ENCODE results near the gene NBPF1. TPM values are rescaled to one million over a fixed set of nuclear protein-coding genes. Genes with fewer than 3 reads are reported as not detected.
"Not testable (repeated sequence)": the region's sequence is repeated elsewhere in the genome, so short reads cannot be mapped to it uniquely, and the experiment has no call there.

Gene NBPF1
- polyA plus RNA-seq, 1 donor: 59.5 TPM

DNA sequence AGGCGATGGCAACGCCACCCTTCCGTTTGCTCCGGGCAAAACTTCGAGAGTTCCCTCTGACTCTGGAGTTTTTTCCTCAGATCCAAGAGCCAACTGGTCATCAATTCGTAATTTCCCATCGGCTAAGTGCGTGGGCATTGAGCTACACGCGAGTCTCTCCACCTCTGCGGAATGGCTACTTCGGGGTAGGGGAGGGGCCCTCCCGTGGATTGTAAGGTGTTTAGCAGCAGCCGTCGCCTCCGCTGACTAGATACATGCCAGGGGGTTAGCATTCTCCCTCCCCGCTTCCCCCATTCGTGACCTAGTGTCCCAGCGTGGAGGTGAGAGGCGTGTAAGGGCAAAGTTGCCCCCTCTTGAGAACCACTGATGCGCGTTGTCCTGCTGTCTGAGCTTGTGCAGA is 77.5 kb downstream of the NBPF1 start:
- peaks cover 28% of the 10 kb centered on the region for H3K27me3 ChIP-seq (ENCODE audit: control insufficient read depth, insufficient read depth, low read length)
- not testable (repeated sequence) for H3K4me1 ChIP-seq (ENCODE audit: control insufficient read depth, insufficient read depth, low read length); H3K27ac ChIP-seq (ENCODE audit: low read length); DNase-seq; H3K4me3 ChIP-seq (ENCODE audit: low read length); H3K36me3 ChIP-seq (ENCODE audit: control insufficient read depth, insufficient read depth, low read length); H3K9me3 ChIP-seq (ENCODE audit: control insufficient read depth, low read depth, low read length)
- WGBS (ENCODE audit: insufficient coverage, low lambda C conversion rate): no CpG with 5 or more reads among the region's 22 CpGs

DNA sequence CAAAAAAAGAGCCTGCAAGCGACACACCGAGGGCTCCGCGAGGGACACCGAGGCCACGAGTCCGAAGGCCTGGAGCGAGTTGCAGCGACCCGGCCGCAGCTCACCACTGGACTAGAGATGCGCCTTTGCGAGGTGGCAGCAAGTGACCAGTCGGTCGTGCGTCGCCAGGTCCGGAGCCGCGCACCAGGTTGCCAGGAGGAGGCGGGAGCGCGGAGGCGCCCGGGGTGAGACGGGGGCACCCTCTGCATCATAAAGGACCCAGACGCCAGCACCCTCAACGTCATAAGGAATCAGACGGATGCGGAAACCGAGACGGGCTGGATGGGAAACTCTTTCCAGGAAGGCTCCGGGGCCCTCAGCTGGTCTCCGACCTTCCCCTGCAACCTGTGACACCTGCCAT is 77.9 kb downstream of the NBPF1 start:
- peak in 1 of 2 donors; percentile 25 for DNase-seq
- H3K9me3 ChIP-seq (ENCODE audit: control insufficient read depth, low read depth, low read length); H3K4me1 ChIP-seq (ENCODE audit: control insufficient read depth, insufficient read depth, low read length); H3K36me3 ChIP-seq (ENCODE audit: control insufficient read depth, insufficient read depth, low read length); H3K27ac ChIP-seq (ENCODE audit: low read length): not testable (repeated sequence)
- H3K4me3 ChIP-seq (ENCODE audit: low read length): peak overlapping the region; percentile 13
- no CpG with 5 or more reads among the region's 34 CpGs for WGBS (ENCODE audit: insufficient coverage, low lambda C conversion rate)
- H3K27me3 ChIP-seq (ENCODE audit: control insufficient read depth, insufficient read depth, low read length): peaks cover 28% of the 10 kb centered on the region

DNA sequence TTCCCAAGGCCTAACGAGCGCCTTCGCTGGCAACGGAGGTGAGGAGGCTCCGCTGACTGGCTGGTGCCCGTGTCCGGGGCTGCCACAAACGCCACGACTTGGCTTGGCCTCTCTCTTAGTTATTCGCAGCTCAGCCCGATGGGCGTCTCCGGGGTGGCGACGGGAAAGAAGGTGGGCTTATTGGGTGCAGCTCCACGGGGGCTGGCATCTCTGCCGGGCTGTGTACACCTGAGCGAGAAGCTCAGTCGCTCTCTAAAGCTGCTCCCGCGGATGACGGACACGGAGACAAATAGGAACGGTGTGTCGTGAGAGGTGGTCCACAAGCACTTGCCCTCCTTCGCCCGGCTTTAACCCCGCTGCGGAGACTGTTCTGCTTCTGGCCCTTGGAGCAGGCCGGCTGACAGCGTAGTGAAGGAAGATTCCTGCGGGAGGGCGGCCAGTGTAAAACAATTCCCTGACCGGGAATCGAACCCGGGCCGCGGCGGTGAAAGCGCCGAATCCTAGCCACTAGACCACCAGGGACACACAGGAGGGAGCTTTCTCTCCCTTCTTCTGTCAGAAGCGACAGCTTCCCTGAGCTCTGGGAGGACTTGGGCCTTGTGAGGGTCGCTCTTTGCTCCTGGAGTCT is 78.4 kb downstream of the NBPF1 start:
- no CpG with 5 or more reads among the region's 43 CpGs for WGBS (ENCODE audit: insufficient coverage, low lambda C conversion rate)
- Histone ChIP-seq H3K27me3 (ENCODE audit: control insufficient read depth, insufficient read depth, low read length) (peaks cover 28% of the 10 kb centered on the region), H3K4me3 (ENCODE audit: low read length) (peak overlapping the region; percentile 13)
- DNase-seq: peak in 1 of 2 donors; percentile 24
- H3K4me1 ChIP-seq (ENCODE audit: control insufficient read depth, insufficient read depth, low read length); H3K9me3 ChIP-seq (ENCODE audit: control insufficient read depth, low read depth, low read length); H3K27ac ChIP-seq (ENCODE audit: low read length); H3K36me3 ChIP-seq (ENCODE audit: control insufficient read depth, insufficient read depth, low read length): not testable (repeated sequence)

DNA sequence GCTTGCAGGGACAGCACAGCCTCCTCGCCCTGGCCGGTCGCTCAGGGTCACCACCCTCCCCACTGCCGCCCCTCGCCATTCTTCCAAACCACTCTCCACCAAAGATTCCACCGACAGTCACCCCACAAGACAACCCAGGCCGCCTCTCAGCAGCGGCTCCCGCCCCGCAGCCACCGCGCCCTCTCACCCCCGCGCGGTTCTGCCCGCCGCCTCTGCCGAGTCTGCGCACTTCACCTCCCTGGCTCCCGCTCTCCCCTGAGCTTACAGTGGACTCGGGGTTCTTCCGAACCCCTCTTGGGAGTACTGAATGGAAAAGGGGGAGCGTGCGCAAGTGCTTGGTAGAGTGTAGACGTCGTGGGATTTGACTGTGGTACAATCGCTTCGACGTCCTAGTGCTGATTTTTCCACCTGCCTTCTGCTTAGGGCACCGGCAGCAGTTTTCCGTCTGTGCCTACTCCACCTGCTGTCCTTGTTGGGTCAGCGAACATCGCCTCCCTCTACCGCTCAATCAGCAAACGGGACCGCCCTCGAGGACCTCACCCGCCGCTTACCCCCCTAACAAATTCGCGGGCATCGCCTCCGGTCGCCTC is 79.0 kb downstream of the NBPF1 start:
- H3K27ac ChIP-seq (ENCODE audit: low read length); H3K9me3 ChIP-seq (ENCODE audit: control insufficient read depth, low read depth, low read length); H3K4me3 ChIP-seq (ENCODE audit: low read length); DNase-seq; H3K36me3 ChIP-seq (ENCODE audit: control insufficient read depth, insufficient read depth, low read length); H3K4me1 ChIP-seq (ENCODE audit: control insufficient read depth, insufficient read depth, low read length): not testable (repeated sequence)
- peaks cover 28% of the 10 kb centered on the region for H3K27me3 ChIP-seq (ENCODE audit: control insufficient read depth, insufficient read depth, low read length)
- WGBS (ENCODE audit: insufficient coverage, low lambda C conversion rate): no CpG with 5 or more reads among the region's 44 CpGs

DNA sequence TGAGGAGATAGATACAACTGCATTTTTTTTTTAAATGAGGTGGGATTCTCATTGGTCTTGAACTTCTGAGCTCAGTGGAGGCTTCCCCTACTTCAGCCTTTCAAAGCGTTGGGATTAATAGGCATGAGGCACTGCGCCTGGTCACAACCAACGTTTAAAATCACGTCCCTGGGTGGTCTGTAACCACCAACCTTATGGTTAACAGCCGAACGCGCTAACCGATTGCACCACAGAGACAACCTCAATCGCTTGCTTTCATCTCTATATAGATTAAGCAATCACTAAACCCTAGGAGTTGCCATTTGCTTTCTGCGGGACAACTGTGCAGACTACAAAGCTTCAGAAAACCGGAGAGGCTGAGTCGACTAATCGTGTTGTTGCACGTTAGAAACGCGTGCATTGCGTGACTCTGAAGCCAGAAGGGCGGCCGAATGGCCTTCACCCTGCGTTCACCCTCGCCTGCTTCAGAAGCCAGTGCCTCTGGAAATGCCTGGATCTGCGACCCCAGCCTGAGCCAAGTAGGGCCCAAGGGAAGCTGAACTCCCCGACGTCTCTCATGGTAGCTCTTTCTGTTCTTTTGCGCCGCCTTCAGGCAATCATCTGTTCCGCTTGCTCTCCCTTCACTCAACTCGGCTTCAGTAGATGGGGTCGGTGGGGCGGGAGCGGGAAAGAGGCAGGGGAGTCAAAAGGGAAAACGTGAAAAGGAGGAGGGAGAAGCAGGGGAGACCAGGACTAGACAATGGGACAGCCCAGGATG is 81.0 kb downstream of the NBPF1 start:
- not testable (repeated sequence) for H3K36me3 ChIP-seq (ENCODE audit: control insufficient read depth, insufficient read depth, low read length); H3K9me3 ChIP-seq (ENCODE audit: control insufficient read depth, low read depth, low read length); H3K27ac ChIP-seq (ENCODE audit: low read length); H3K4me3 ChIP-seq (ENCODE audit: low read length); DNase-seq; H3K4me1 ChIP-seq (ENCODE audit: control insufficient read depth, insufficient read depth, low read length)
- H3K27me3 ChIP-seq (ENCODE audit: control insufficient read depth, insufficient read depth, low read length): peaks cover 28% of the 10 kb centered on the region
- WGBS (ENCODE audit: insufficient coverage, low lambda C conversion rate): no CpG with 5 or more reads among the region's 32 CpGs

DNA sequence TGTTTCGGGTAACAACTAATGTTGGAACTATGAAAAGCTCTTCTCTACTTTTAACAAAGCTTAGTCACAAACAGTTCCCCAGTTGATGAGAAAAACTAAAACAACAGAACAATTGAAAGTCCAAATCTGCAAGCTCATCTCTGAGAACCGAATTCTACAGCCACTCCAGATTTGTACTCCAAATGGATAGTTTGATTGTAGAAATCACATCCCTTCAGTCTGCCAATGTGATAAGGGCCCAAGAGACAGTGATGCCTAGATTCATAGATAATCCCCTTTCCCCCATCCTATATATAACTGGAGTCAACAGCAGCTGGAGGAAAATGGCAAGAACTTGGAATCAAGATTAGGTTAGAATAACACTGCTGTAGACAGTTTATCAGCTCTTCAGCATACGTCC is 85.0 kb downstream of the NBPF1 start:
- WGBS (ENCODE audit: insufficient coverage, low lambda C conversion rate): no CpG with 5 or more reads among the region's 3 CpGs
- not testable (repeated sequence) for H3K27ac ChIP-seq (ENCODE audit: low read length); DNase-seq; H3K36me3 ChIP-seq (ENCODE audit: control insufficient read depth, insufficient read depth, low read length); H3K4me1 ChIP-seq (ENCODE audit: control insufficient read depth, insufficient read depth, low read length); H3K9me3 ChIP-seq (ENCODE audit: control insufficient read depth, low read depth, low read length); H3K4me3 ChIP-seq (ENCODE audit: low read length)
- H3K27me3 ChIP-seq (ENCODE audit: control insufficient read depth, insufficient read depth, low read length): peaks cover 11% of the 10 kb centered on the region

DNA sequence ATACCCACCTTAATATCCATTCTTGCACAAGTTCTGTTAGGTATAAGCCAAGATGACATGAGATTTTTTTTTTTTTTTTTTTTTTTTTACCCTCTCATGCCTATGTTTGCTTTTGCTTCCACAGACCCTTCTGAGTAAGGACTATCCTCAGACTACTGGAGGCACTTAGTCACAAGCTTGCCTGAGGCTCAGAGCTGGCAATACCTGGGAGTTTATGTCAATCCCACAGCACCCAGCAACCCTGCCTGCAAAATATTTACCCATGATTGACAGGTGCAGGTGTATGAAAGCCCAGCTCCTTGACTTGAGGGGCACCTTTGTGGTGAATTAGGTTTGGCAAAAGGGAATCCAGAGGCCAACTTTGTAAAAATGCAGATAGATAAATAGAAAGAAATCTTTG is 87.6 kb downstream of the NBPF1 start:
- DNase-seq: peak in 1 of 2 donors; percentile 39
- H3K9me3 ChIP-seq (ENCODE audit: control insufficient read depth, low read depth, low read length); H3K27ac ChIP-seq (ENCODE audit: low read length); H3K4me3 ChIP-seq (ENCODE audit: low read length); H3K36me3 ChIP-seq (ENCODE audit: control insufficient read depth, insufficient read depth, low read length); H3K4me1 ChIP-seq (ENCODE audit: control insufficient read depth, insufficient read depth, low read length): not testable (repeated sequence)
- peaks cover 17% of the 10 kb centered on the region for H3K27me3 ChIP-seq (ENCODE audit: control insufficient read depth, insufficient read depth, low read length)

DNA sequence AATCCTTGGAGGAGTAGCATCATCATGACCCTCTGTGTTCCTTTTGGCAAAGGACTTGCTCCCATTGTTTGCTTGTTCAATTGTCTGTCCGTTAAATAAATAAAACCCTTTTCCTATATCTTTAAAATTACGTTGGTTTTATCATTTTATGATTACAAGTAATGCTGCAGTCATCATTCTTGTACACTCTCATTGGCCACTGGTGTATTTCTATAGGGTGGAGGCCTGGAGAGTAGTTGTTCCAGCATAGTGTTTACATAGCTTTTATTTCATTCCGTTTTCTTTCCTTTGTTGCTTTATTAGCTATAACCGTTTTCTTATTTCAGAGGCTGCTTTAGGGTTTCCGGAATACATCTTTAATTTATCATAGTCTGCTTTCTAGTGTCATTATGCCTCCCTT is 91.7 kb downstream of the NBPF1 start:
- not testable (repeated sequence) for DNase-seq; H3K4me3 ChIP-seq (ENCODE audit: low read length); H3K9me3 ChIP-seq (ENCODE audit: control insufficient read depth, low read depth, low read length); H3K27ac ChIP-seq (ENCODE audit: low read length); H3K4me1 ChIP-seq (ENCODE audit: control insufficient read depth, insufficient read depth, low read length); H3K36me3 ChIP-seq (ENCODE audit: control insufficient read depth, insufficient read depth, low read length)
- WGBS (ENCODE audit: insufficient coverage, low lambda C conversion rate): 68% methylated on average over 5 of the region's 5 CpGs
- H3K27me3 ChIP-seq (ENCODE audit: control insufficient read depth, insufficient read depth, low read length): peaks cover 48% of the 10 kb centered on the region

DNA sequence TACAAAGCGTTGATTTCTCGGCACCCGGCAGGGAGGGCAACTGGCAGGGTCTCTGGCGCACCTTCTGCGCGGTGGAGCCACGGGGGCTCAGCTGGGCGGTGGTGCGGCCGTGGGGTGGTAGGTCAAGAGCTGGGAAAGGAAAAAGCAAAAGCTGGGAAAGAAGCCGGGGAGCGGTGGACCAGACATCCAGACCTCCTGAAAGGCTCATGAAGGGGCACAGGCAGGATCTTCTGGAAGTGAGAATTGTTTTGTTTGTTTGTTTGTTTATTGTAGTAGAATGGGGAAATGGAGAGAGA is 92.1 kb downstream of the NBPF1 start:
- WGBS (ENCODE audit: insufficient coverage, low lambda C conversion rate): no CpG with 5 or more reads among the region's 12 CpGs
- no peaks in the 10 kb centered on the region for H3K36me3 ChIP-seq (ENCODE audit: control insufficient read depth, insufficient read depth, low read length)
- H3K4me3 ChIP-seq (ENCODE audit: low read length): no peak overlapping the region
- H3K4me1 ChIP-seq (ENCODE audit: control insufficient read depth, insufficient read depth, low read length): no peaks in the 10 kb centered on the region
- H3K27ac ChIP-seq (ENCODE audit: low read length): no peak overlapping the region
- peaks cover 3% of the 10 kb centered on the region for H3K9me3 ChIP-seq (ENCODE audit: control insufficient read depth, low read depth, low read length)
- DNase-seq: no peak
- H3K27me3 ChIP-seq (ENCODE audit: control insufficient read depth, insufficient read depth, low read length): peaks cover 48% of the 10 kb centered on the region

DNA sequence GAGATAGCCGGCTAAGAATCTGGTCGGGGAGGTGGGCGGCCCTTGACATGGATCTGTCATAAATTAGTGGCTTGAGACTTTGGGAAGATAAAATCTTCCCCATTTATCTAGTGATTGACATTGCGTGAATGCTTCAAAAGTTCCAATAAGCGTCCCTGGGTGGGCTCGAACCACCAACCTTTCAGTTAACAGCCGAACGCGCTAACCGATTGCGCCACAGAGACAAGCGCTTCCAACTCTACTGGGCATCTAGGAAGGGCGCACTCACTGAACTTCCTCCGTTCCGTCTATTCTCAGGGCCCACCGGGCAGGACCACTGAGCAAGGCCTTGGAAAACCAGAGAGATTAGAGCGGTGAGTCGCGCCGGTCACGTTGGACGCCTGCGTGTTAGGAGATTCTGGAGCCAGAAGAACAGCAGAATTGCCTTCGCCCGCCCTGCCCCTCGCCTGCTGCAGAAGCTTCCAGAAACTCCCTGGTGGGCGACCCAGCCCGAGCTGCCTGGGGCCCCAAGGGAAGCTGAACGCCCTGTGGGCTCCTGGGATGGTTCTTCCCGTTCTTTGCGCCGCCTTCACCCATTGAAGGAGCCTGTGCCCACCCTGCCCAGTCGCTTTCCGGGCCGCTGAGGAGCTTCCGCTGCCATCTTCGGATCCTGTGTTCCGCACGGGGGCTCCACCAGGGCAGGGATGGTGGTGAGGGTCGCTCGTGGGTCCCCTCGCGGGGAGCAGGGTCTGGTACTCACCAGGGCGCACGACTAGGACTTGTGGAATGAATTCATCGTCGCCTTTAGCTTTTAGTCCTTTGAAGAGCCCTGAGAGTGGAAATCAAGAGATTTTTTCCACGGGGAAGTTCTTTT is 92.7 kb downstream of the NBPF1 start:
- H3K27ac ChIP-seq (ENCODE audit: low read length); H3K4me3 ChIP-seq (ENCODE audit: low read length); H3K9me3 ChIP-seq (ENCODE audit: control insufficient read depth, low read depth, low read length); H3K4me1 ChIP-seq (ENCODE audit: control insufficient read depth, insufficient read depth, low read length); H3K36me3 ChIP-seq (ENCODE audit: control insufficient read depth, insufficient read depth, low read length): not testable (repeated sequence)
- peak in 1 of 2 donors; percentile 42 for DNase-seq
- no CpG with 5 or more reads among the region's 48 CpGs for WGBS (ENCODE audit: insufficient coverage, low lambda C conversion rate)
- H3K27me3 ChIP-seq (ENCODE audit: control insufficient read depth, insufficient read depth, low read length): peaks cover 48% of the 10 kb centered on the region
